IPS-NIHi11 (cell line): Measurements from ENCODE around the gene CDH19.
"Not testable (repeated sequence)": the region's sequence is repeated elsewhere in the genome, so short reads cannot be mapped to it uniquely, and the experiment has no call there.

Experiments used
- DNase-seq: peaks from one replicate; pipeline ENCODE4 v3.0.0; 2012; ENCODE audit warnings: mixed read lengths, low spot score

The CDH19 gene

GRCh38 chr18:66562279-66562678 is 41.6 kb downstream of the CDH19 start:
- DNase-seq: no peak

- no peak for DNase-seq
These were observed 43.8 kb downstream of the CDH19 start for GRCh38 chr18:66560094-66560493.

GRCh38 chr18:66558773-66559172 is 45.1 kb downstream of the CDH19 start:
- no peak for DNase-seq

DNA sequence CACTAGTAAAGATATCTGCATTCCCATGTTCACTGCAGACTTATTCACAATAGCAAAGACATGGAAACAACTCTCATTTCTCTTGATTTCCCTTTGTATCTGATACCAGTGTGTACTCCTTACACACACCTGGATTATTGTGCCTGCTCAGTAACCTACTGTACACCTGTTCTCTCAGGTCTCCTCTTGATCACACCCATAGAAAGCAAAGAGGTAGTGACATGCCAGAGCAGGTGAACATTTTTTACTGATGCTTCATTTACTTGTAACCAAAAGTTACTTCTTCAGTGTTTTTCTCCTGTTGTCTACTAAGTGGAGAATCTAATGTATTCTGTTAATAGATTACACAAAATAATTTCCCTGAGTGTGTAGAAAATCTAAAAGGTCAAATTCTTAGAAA is 46.8 kb downstream of the CDH19 start:
- no peak for DNase-seq

GRCh38 chr18:66555585-66555984 is 48.3 kb downstream of the CDH19 start:
- DNase-seq: no peak

DNA sequence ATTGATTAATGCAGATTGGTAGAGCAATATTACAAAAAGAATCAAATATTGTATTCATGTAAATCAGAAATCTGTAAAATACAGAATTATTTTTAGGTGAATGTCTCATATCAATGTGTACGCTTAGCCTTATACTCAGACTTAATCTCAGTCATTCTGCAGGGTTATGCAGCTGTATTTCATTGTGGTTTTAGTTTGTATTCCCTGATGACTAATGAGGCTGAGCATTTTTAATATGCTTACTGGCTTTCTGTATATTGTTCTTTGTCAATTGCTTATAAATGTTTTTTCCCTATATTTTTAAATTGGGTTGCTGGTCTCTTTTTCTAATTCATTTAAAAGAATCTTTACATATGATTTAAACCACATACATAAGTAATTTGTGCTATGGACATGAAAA is 50.1 kb downstream of the CDH19 start:
- DNase-seq: no peak

DNA sequence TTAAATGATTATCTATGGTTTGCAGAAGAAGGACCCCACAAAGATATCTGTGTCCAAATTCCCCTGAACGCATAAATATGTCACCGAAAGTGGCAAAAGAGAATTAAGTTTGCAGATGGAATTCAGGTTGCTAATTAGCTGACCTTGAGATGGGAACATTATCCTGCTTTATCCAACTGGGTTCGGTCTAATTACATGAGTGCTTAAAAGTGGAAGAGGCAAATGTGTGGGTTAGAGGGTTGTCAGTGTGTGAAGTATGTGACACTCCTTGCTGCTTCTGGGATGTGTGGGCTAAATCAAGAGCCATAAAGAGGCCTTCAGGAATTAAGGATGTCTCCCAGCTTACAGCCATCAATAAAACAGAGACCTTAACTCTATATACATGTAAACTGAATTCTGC is 53.5 kb downstream of the CDH19 start:
- DNase-seq: no peak

GRCh38 chr18:66548747-66549146 is 55.1 kb downstream of the CDH19 start:
- DNase-seq: peak; percentile 43

GRCh38 chr18:66534110-66534509 is 69.8 kb downstream of the CDH19 start:
- DNase-seq: no peak

GRCh38 chr18:66533693-66534092 is 70.2 kb downstream of the CDH19 start:
- DNase-seq: no peak

DNA sequence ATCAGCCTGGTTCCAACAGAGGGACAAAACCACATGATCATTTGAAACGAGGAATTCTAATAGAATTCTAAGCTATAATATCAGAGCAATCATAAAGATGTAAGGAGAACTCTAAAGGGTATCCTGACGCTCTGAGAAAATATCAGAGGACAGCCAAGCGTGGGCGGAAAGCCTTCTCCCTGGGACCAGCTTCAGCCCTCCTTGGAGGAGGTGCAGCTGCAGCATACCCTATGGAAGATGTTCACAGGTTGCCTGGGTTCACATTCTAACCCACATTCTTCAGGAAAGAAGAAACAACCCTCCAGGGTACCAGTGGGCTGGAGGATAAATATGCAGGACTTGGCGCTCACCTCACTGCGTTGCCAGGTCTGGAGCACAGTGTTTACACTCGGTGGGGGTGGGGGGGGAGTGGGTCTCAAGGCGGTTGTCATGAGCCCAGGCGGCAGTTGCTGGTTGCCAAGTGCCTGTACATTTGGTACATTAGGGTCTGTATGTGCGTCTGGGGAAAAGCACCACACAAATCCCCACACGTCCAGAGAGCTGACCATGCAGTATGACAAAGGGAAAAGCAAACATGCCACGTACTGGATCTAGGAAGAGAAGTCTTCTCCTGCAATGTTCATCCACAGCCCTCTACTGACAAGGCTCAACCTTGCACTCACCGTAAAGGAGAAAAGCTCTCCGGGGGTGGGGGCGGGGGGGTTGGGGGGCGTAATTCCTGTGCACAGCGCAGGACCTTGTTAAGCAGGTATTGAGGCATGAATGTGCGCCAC is 80.5 kb downstream of the CDH19 start:
- no peak for DNase-seq

- DNase-seq: no peak
These were observed 89.9 kb downstream of the CDH19 start for GRCh38 chr18:66513996-66514395.

GRCh38 chr18:66511792-66512191 is 92.1 kb downstream of the CDH19 start:
- no peak for DNase-seq

GRCh38 chr18:66511289-66511688 is 92.6 kb downstream of the CDH19 start:
- no peak for DNase-seq

DNA sequence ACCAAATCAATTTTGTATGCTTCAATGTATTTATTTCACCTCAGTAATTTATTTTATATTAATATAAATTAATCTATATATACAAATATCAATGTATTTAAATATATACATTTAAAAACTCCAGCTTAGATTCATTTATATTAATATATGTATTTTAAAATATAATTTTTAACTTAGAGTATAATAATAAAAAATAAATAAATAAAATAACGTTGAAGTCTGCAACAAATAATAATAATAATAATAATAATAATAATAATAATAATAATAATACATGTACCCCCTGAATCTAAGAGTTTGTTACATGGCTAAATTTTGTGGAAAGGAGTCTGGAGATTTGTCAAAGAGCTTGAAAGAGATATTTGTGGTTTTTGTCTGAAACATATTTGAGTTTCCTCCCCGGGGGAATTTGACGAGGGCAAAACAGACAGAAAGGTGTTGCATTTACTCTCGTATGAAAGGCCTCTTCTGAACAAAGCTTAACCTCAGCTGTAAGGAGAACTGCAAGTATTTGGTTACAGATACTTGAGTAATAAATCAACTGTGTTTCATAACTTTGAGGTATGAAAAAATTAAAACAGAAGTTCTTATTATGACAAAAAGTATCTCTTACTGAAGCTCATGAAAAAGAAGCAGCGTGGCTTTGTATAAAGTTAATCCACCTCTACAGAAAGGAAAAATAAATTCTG is 93.4 kb downstream of the CDH19 start:
- no peak for DNase-seq

DNA sequence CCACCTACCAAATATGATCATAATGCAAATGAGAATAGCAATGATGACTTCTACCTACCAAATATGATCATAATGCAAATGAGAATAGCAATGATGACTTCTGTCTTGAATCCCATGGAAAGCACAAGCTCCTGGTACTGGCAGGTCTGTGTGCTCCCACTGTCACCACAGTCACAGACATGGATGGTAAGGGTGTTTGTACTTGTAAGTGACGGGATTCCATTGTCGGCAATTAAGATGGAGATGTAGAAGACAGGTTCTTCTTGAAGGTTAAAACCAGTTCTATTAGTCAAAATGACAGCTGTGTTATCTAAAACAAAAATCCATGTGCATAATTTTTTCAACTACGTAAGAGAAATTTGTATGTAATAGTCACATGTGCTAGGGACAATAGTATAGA is 95.0 kb downstream of the CDH19 start:
- no peak for DNase-seq

DNA sequence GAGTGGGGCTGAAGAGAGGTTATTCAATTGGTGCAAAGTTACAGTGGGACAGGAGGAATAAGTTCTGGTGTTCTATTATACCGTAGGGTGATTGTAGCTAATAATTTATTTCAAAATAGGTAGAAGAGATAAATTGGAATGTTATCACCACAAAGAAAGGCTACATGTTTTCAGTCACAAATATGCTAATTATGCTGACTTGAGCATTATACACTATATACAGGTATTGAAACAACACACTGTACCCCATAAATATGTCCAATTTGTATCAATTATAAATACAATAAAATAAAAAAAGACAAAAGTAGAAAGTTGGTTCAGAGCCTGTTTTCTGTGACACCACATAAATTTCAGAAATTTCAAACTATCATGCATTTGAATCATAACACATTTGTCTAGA is 97.7 kb downstream of the CDH19 start:
- DNase-seq: no peak

- DNase-seq: no peak
These were observed 106.5 kb downstream of the CDH19 start for GRCh38 chr18:66497351-66497750.

DNA sequence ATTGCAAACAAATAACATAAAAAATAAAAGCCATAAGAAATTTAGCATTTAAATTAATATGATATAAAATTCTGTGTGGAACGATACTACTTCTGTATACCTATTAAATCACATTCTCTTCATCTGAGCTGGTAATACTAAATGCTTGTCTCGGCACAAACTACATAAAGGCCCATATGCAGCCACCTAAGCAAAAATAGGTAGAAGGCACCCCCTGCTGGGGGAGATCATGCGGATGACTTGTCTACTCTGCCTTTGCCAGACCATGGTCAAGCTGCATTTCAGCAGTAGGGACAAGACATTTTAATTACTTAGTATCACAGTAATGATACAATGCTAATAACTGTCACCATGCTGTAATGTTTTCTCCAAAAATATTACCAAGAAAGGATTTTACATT is 108.0 kb downstream of the CDH19 start:
- DNase-seq: peak; percentile 50

GRCh38 chr18:66473882-66474281 is 130.0 kb downstream of the CDH19 start:
- no peak for DNase-seq

- not testable (repeated sequence) for DNase-seq
These were observed 137.7 kb downstream of the CDH19 start for GRCh38 chr18:66466184-66466583.

GRCh38 chr18:66461344-66461743 is 142.5 kb downstream of the CDH19 start:
- no peak for DNase-seq

GRCh38 chr18:66457245-66457644 is 146.6 kb downstream of the CDH19 start:
- DNase-seq: no peak
